Right lobe of liver (tissue), 4 donors: ENCODE results near the gene POLR1H.

Experiments used
- CTCF ChIP-seq, 4 donors: fragments of 200-600 bp in 3 of 4; fragments of 450-650 bp in 1 of 4; IDR thresholded peaks; one replicate each; pipeline versions ENCODE4 v1.5.1 to v1.8.0; 2016 to 2022; ENCODE audit warnings: antibody characterized with exemption in 4 of 4, mild to moderate bottlenecking in 2 of 4
- POLR2A ChIP-seq: fragments of 450-650 bp; IDR thresholded peaks from one replicate; pipeline ENCODE4 v1.6.1; 2017; ENCODE audit warnings: antibody characterized with exemption, mild to moderate bottlenecking
- donor health status: DM: no; HTN: no; CAD: no.
- donor health status: DM: no; HTN: no; CAD: no.
- donor health status: DM: no; HTN: yes; CAD: no.

GRCh38 chr6:30022189-30022588 lies 38.9 kb upstream of the POLR1H start:
- TF ChIP-seq CTCF (IDR thresholded peaks at IDR 0.05) (no peak), POLR2A (no peak)
